Common myeloid progenitor, CD34-positive (primary cell): ENCODE data around the gene CAP2.
"Not testable (repeated sequence)": the region's sequence is repeated elsewhere in the genome, so short reads cannot be mapped to it uniquely, and the experiment has no call there.

Experiments used
- CTCF ChIA-PET: fragments of 350-600 bp; sonication (Branson Sonifier 250); formaldehyde crosslinking; loops from one replicate; lab custom pipeline; 2021; ENCODE audit warnings: antibody characterized with exemption; lab: Charles Lee
- POLR2A ChIA-PET: fragments of 350-600 bp; sonication (Branson Sonifier 250); formaldehyde crosslinking; loops from one replicate; lab custom pipeline; 2021; ENCODE audit warnings: antibody characterized with exemption; lab: Charles Lee
- DNase-seq, 3 donors: peaks; one replicate each; pipeline versions ENCODE4 v3.0.0 to v3.0.0-alpha.2; 2013
- H3K27ac ChIP-seq, 2 experiments: 1 replicate in 1 of 2; 2 replicates in 1 of 2; pipeline ENCODE4 v1.7.0; 2013; ENCODE audit warnings: inconsistent platforms in 2 of 2, low read length in 2 of 2, mild to moderate bottlenecking in 2 of 2, low read depth in 1 of 2, moderate library complexity in 1 of 2; ENCODE audit not compliant: severe bottlenecking in 2 of 2, insufficient read depth in 1 of 2, poor library complexity in 1 of 2
- H3K27me3 ChIP-seq, 5 experiments: replicated peaks in 2 of 5; 1 replicate in 3 of 5; 2 replicates in 2 of 5; pipeline versions ENCODE4 v1.6.1 to v1.7.0; 2013; ENCODE audit warnings: low read length in 4 of 5, mild to moderate bottlenecking in 2 of 5, moderate library complexity in 2 of 5, inconsistent platforms in 1 of 5; ENCODE audit not compliant: insufficient read depth in 5 of 5, control insufficient read depth in 4 of 5
- H3K36me3 ChIP-seq, 4 experiments: 1 replicate in 2 of 4; 2 replicates in 2 of 4; pipeline versions ENCODE4 v1.6.1 to v1.7.0; 2013; ENCODE audit warnings: low read length in 3 of 4, control low read depth in 1 of 4, mild to moderate bottlenecking in 1 of 4; ENCODE audit not compliant: control insufficient read depth in 4 of 4, insufficient read depth in 4 of 4
- H3K4me1 ChIP-seq, 4 experiments: 1 replicate in 3 of 4; 2 replicates in 1 of 4; pipeline versions ENCODE4 v1.6.1 to v1.7.1; 2013; ENCODE audit warnings: low read length in 3 of 4, mild to moderate bottlenecking in 3 of 4, control low read depth in 1 of 4, inconsistent platforms in 1 of 4, moderate library complexity in 1 of 4; ENCODE audit not compliant: control insufficient read depth in 4 of 4, insufficient read depth in 4 of 4; ENCODE audit errors: control extremely low read depth in 1 of 4
- H3K4me3 ChIP-seq, 7 experiments: 1 replicate in 4 of 7; 2 replicates in 3 of 7; pipeline versions ENCODE4 v1.5.1 to v1.7.0; 2013; ENCODE audit warnings: mild to moderate bottlenecking in 7 of 7, low read length in 6 of 7, moderate library complexity in 6 of 7, inconsistent platforms in 2 of 7, low read depth in 2 of 7, control low read depth in 1 of 7; ENCODE audit not compliant: insufficient read depth in 4 of 7, control insufficient read depth in 1 of 7; ENCODE audit errors: extremely low read depth in 1 of 7
- H3K9me3 ChIP-seq, 5 experiments: 1 replicate in 4 of 5; 2 replicates in 1 of 5; pipeline versions ENCODE4 v1.6.1 to v1.7.1; 2013; ENCODE audit warnings: low read length in 4 of 5, mild to moderate bottlenecking in 2 of 5, inconsistent platforms in 1 of 5, low read depth in 1 of 5, moderate library complexity in 1 of 5; ENCODE audit not compliant: control insufficient read depth in 4 of 5, insufficient read depth in 2 of 5; ENCODE audit errors: control extremely low read depth in 1 of 5
- WGBS: methylation state at CpG from one replicate; pipeline ENCODE4 v1.1.5; 2013; ENCODE audit not compliant: insufficient coverage; 5-methylcytosine and 5-hydroxymethylcytosine counted together

CAP2 gene

GRCh38 chr6:17414395-17414794 is 21.0 kb downstream of the CAP2 start:
- POLR2A ChIA-PET, H3K4me3 ChIP-seq, H3K4me1 ChIP-seq, H3K9me3 ChIP-seq, CTCF ChIA-PET, DNase-seq, H3K27ac ChIP-seq, H3K36me3 ChIP-seq, H3K27me3 ChIP-seq: not testable (repeated sequence)
- no CpG with 5 or more reads among the region's 1 CpG for WGBS

DNA sequence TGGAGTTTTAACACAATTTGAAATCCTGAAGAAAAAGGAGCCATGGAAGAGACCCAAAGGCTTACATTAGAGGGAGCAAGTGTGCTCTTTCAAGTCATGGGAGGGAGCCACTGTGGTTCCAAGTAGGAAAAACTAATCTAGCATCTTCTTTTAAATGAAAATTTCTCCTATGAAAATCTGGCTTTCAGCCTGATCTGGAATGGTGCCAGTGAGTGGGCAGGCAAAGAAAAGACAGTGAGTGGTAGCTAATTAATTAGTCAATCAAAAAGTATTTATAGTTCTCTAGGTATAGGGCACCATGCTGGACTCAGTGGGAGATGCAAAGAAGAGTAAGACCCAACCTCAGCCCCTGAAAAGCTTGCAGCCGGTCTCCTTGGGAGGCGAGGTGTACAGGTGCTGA is 21.9 kb downstream of the CAP2 start:
- H3K4me3 ChIP-seq, result no peak overlapping the region
- no peaks in the 10 kb centered on the region for H3K27me3 ChIP-seq
- H3K36me3 ChIP-seq, result no peaks in the 10 kb centered on the region
- H3K4me1 ChIP-seq, result no peaks in the 10 kb centered on the region
- no peak overlapping the region for H3K27ac ChIP-seq
- ChIA-PET POLR2A (no interaction called here), CTCF (no interaction called here)
- no peaks in the 10 kb centered on the region for H3K9me3 ChIP-seq
- DNase-seq, result no peak
- WGBS, result 92% methylated on average over 2 of the region's 2 CpGs

DNA sequence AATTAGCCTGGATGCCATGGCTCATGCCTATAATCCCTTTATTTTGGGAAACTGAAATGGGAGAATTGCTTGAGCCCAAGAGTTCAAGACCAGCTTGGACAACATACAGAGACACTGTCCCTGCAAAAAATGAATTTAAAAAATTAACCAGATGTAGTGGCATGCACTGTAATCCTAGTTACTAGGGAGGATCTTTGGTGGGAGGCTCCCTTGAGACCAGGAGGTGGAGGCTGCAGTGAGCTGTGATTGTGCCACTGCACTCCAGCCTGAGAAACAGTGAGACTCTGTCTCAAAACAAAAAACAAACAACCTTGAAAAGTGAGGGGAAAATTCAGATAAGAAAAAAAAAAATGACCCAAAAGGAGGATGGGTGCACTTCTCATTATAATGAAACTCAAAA is 23.4 kb downstream of the CAP2 start:
- Histone ChIP-seq H3K27ac (no peak overlapping the region), H3K4me1 (no peaks in the 10 kb centered on the region), H3K9me3 (no peaks in the 10 kb centered on the region), H3K4me3 (no peak overlapping the region), H3K27me3 (peaks cover 0 to 5% (median 0%) of the 10 kb centered on the region in 5 experiments), H3K36me3 (no peaks in the 10 kb centered on the region)
- CTCF ChIA-PET, result no interaction called here
- no peak for DNase-seq
- POLR2A ChIA-PET, result no interaction called here

- H3K4me3 ChIP-seq, result no peak overlapping the region
These were observed 24.4 kb downstream of the CAP2 start for GRCh38 chr6:17417817-17418216.

GRCh38 chr6:17418281-17419188 is 25.1 kb downstream of the CAP2 start:
- no peaks in the 10 kb centered on the region for H3K9me3 ChIP-seq
- no peak for DNase-seq
- H3K27ac ChIP-seq, result no peak overlapping the region
- no peaks in the 10 kb centered on the region for H3K4me1 ChIP-seq
- H3K4me3 ChIP-seq, result no peak overlapping the region
- H3K27me3 ChIP-seq, result peaks cover 0 to 5% (median 0%) of the 10 kb centered on the region in 5 experiments
- ChIA-PET POLR2A (interaction anchor here (0.6 kb wide), 1 partner anchor 1270 kb away, joined by 3 read pairs; no protein-coding TSS in a partner anchor), CTCF (interaction anchor here (0.7 kb wide), 1 partner anchor 87 kb away, joined by 4 read pairs; no protein-coding TSS in a partner anchor)
- WGBS, result 90% methylated on average over 9 of the region's 12 CpGs
- no peaks in the 10 kb centered on the region for H3K36me3 ChIP-seq

More at GRCh38 chr6:17417817-17418216, 24.4 kb downstream of the CAP2 start:
- no peak for DNase-seq
- ChIA-PET POLR2A (no interaction called here), CTCF (no interaction called here)
- H3K27me3 ChIP-seq, result peaks cover 0 to 5% (median 0%) of the 10 kb centered on the region in 5 experiments
- no peaks in the 10 kb centered on the region for H3K4me1 ChIP-seq
- no peaks in the 10 kb centered on the region for H3K9me3 ChIP-seq
- no peak overlapping the region for H3K27ac ChIP-seq
- WGBS, result 97% methylated on average over 2 of the region's 4 CpGs
- no peaks in the 10 kb centered on the region for H3K36me3 ChIP-seq

DNA sequence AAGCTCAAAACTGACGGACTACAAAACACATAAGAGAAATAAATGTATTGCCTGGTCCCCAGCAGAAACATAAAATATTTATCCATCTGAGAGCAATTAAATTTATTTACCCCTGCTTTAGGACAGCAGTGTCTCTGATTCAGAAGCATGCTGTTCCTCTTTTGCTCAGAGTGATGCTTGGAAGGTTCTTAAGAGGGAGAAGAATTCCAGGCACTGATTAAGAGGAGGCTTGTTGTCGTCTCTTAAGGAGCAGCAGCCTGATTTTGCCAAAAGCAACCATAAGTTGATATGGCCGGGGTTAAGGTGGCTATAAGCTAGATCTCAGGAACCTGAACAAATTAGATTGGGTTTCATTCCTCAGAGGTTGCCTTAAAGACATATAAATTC is 25.8 kb downstream of the CAP2 start:
- DNase-seq, result no peak
- Histone ChIP-seq H3K36me3 (no peaks in the 10 kb centered on the region), H3K27ac (no peak overlapping the region), H3K27me3 (peaks cover 0 to 5% (median 0%) of the 10 kb centered on the region in 5 experiments), H3K9me3 (no peaks in the 10 kb centered on the region), H3K4me1 (no peaks in the 10 kb centered on the region), H3K4me3 (no peak overlapping the region)
- 100% methylated on average over 2 of the region's 3 CpGs for WGBS
- ChIA-PET POLR2A (interaction anchor here (0.6 kb wide), 1 partner anchor 1270 kb away, joined by 3 read pairs; no protein-coding TSS in a partner anchor), CTCF (interaction anchor here (0.7 to 1.1 kb wide), 2 partner anchors 87 to 385 kb away, joined by 3 to 4 read pairs; no protein-coding TSS in a partner anchor)

DNA sequence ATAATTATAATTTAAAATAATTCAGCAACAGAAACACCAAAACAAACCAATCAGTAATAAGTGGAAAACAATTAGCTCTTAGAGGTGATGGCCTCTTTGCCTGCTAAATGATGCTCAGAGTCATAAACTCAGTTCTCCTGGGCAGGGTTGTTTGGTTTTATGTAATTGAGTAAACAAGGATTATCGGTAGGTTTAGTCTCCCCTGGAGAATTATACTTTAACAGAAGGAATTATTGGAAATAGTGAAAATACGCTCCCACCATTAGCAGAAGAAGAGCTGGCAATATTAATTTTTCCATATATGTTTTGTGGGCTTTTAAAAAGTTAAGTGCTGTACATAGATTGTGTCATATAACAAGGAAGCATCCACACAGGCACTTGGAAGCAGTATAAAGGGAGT is 27.0 kb downstream of the CAP2 start:
- H3K36me3 ChIP-seq, result no peaks in the 10 kb centered on the region
- no peak overlapping the region for H3K27ac ChIP-seq
- H3K27me3 ChIP-seq, result peaks cover 0 to 5% (median 0%) of the 10 kb centered on the region in 5 experiments
- no peaks in the 10 kb centered on the region for H3K9me3 ChIP-seq
- ChIA-PET CTCF (interaction anchor here (1.1 kb wide), 1 partner anchor 384 kb away, joined by 3 read pairs; no protein-coding TSS in a partner anchor), POLR2A (no interaction called here)
- no peak for DNase-seq
- no peak overlapping the region for H3K4me3 ChIP-seq
- WGBS, result 92% methylated on average over 2 of the region's 2 CpGs
- no peaks in the 10 kb centered on the region for H3K4me1 ChIP-seq
